ENCODE data around the gene SPACA5.
"Not testable (repeated sequence)": the region's sequence is repeated elsewhere in the genome, so short reads cannot be mapped to it uniquely, and the experiment has no call there.

SPACA5 gene

DNA sequence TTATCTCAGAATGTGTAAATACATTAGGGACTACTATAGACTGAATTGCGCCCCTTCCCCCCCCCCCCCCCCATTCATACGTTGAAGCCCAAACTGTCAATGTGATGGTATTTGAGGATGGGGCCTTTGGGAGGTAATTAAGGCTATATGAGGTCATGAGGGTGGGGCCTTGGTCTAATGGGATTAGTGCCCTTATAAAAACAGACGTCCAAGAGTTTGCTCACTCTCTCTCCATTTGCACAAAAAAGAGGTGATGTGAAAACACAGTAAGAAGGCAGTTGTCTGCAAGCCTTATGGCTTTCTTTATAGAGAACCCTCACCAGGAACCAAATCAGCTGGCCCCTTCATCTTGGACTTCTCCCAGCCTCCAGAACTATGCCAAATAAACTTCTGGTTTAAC lies 15.3 kb downstream of the SPACA5 start:
- DNase-seq = no peak

DNA sequence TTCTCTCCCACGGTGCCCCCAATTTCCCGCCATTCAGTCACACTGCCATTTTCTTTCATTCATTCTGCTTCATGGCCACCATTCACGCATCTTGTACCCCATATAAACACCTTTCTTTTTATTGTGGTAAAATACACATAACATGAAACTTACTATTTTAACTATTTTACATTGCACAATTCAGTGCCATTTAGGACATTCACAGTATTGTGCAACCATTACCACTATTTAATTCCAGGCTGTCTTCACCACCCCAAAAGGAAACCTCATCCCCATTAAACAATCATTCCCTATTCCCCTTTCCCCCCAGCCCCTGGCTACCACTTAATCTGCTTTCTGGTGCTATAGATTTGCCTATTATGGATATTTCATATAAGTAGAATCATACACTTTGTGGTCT lies 15.9 kb downstream of the SPACA5 start:
- no peak for DNase-seq

DNA sequence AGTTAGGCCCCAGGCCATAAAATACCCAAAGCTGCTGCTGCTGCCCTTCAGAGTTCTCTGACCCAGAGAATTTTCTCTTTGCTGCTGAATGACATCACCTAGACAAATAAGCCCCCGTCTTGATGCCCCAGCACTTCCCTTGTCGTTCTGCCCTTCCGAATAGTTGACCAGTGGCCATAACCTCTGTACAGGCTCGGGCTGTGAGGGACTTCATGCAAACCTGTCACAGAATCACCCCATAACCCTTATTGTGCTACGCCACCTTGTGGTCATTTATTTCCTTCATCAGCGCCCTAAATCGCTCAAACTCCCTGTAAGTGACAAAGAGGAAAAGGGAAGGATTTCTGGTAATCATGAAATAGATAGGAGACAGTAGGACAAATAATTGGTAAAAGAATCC lies 18.8 kb downstream of the SPACA5 start:
- DNase-seq = no peak

DNA sequence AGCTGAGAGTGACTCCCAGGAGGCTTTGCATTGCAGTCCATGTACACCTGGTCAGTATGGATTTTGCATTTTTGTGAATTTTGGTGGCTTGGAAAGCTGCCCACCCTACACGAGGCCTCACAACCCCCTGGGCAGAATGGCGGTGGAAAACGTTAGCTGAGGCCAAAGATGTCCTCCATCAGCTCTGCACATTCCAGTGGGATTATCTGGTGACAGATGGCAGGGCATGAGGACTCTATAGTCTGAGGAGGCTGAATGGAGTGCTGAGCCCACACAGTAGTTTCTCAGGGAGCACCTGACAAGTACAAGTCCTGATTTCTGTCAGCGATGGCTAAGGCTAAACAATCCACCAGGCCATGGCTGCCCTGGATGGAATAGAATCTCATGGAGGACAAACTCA lies 20.8 kb downstream of the SPACA5 start:
- DNase-seq = not testable (repeated sequence)

DNA sequence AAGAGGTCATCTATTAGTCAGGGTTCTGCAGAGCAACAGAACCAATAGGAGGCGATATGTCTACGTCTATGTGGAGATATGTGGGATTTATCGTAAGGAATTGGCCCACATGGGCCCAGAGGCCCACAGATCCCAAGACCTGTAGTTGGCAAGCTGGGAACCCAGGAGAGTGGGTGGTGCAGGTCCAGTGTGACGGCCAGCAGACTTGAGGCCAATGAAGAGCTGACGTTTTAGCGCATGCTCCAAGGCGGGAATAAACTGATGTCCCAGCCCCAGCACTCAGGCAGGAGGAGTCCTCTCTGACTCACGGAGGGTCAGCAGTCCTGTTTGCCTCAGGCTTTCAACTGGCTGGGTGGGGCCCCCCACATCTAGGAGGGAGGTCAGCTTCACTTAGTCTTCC lies 21.3 kb downstream of the SPACA5 start:
- no peak for DNase-seq

DNA sequence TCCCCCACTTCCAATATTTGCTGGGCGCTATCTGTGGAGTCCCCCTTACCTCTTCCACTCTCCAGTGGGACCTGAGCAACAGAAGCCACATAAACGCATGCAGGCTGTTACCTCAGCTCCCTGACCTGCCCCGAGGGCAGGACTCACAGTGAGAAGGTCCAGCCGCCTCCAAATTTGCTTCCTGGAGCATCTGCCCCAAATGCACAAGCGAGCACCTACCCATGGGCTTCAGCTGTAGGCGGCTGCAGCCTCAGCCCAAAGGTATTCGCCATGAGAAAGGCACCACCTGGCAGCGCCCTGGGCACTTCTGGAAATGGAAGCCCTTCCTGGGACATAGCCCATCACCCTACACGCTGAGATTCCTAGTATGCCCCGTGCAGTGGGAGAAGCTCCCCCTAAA lies 23.4 kb downstream of the SPACA5 start:
- DNase-seq = no peak

DNA sequence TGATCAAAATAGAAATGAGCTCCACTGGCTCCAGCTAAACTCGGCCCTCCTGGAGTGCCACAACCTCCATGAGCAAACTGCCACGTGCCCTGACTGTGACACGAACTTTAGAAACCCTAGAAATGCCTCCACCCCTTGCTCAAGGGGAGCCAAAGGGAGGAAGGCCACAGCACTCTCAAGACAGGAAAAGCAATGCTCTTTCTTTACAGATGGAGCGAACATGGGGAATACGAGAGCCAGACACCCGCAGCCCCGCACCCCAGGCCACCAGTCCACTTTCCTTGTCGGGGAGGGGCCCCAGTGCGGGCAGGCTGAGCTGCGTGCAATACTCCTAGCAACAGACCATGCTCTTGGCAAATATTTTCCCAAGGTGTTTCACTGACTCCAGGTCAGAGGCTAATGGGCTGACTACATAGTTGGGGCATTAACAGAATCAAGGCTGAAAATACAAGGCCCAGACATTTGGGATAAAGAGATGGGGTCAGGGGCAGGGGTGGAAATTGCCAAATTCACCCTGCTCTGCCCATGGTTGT lies 23.9 kb downstream of the SPACA5 start:
- DNase-seq = not testable (repeated sequence)

DNA sequence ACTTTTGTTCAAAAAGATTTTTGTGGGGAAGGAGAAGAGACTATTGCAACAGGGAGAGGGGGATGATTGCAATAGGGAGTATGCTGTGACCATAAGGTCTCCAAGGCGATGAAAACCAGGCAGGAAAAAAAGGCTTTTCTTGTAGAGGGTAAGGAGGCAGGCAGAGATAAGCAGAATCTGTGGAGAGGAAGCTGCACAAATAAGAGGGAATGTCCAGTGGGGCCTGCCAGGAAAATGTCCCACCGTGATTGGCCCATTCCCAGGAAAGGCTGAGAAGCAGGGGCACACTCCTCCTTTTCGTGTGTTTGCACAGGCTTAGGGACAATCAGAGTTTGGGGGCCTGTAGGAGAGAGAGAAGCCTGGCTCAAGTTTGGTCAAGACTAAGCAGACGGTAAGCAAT lies 29.1 kb downstream of the SPACA5 start:
- no peak for DNase-seq

DNA sequence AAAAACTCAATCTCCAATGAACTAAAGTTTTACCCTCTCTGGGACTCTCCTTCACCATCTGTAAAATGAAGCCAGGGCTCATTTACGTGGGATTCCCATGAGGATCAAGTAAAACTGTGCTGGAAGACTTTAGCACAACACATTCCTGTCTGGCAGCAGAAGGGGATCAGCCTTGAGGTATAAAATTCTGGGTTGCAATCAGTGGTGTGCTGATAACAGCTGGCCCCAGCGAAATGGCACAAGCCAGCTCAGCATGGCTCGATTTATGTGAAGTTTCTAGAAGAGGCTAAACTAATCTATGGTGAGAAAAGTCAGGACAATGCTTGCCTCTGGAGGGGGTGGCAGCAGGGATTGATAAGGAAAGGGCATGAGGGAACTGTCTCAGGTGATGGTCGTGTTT lies 36.3 kb downstream of the SPACA5 start:
- DNase-seq = no peak

DNA sequence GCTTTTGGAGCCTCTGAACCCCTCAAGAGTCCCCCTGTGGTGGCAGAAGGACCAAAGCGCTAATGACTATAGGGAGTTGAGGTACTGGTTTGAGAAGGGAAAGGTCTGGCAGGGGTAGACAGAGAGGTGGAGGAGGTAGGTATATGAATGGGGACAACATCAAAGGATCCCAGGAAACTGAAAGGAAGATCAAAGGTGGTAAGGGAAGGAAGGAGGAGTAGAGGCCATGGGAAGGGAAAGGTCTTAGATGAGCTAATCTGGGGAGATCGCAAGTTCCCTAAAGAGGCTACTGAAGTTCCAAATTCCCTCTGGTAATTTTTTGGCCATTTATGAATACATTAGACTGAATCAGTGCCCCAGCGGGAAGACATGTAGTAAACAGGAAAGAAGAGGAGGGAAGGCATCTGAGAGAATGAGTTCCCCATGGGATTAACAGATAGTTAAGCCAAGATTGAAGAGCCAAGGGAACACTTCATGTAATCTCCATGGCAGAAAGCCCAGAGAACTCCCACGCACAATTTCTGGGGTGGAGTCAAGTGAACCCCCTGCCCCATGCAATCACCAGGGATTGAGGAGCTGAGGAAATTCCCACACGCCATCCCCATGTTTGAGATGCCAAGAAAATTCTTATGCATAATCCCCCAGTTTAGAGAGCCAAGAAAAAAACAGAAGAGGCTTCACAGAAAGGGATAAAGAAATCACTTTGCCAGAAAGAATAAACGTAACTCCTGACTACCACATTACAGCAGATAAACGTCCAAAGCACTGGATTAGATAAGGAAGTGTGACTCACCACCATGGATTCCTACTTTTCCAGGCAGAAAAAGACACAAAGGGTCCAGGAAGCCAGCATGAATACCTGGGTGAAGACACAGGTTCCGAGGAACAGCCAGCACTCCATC lies 38.9 kb downstream of the SPACA5 start:
- DNase-seq = no peak

DNA sequence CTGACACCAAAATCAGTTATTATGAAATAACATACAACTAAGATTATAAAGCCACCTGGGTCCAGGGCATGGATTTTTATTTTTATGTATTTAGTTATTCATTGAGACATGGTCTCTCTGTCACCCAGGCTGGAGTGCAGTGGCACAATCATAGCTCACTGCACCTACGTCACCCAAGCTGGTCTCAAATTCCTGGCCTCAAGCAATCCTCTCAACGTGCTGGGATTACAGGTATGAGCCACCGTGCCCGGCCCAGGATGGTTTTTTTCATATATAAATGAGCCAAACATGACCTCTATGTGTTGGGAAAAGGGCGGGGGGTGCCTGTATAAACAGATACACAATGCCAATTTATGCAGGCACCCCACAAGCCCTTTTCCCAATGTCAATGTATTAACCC lies 40.1 kb downstream of the SPACA5 start:
- DNase-seq = no peak

DNA sequence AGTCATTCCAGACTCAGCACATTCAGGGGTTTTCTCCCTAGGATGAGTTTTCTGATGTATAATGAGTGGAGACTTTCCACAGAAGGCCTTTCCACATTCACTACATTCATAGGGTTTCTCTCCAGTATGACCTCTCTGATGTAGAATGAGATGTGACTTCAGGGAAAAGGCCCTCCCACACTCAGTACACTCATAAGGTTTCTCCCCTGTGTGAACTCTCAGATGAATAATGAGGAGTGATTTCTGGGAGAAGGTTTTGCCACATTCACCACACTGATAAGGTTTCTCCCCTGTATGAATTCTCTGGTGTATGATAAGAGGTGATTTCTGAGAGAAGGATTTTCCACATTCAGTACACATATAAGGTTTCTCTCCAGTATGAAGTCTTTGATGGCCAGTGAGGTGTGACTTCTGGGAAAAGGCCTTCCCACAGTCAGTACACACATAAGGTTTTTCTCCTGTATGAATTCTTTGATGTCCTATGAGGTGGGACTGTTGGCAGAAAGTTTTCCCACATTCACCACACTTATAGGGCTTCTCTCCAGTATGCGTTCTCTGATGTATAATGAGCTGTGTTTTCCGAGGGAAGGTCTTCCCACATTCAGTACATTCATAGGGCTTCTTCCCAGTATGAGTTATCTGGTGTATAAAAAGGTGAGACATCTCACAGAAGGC lies 52.0 kb downstream of the SPACA5 start:
- no peak for DNase-seq

DNA sequence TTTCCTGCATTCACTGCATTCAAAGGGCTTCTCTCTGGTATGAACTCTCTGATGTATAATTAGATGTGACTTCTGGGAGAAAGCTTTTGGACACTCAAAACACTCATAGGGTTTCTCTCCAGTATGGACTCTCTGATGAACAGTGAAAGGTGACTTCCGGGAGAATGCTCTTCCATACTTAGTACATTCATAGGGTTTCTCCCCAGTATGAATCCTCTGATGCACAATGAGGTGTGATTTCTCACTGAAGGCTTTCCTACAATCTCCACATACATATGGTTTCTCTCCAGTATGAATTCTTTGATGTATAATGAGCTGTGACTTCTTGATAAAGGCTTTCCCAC lies 52.5 kb downstream of the SPACA5 start:
- no peak for DNase-seq

Measured in SIG-M5 (cell line).